Endodermal cell (in vitro differentiated cells): ENCODE measurements around the gene SSNA1. TPM values are rescaled to one million over a fixed set of nuclear protein-coding genes. Genes with fewer than 3 reads are reported as not detected.
A peak's percentile ranks its signal among the peaks of the same experiment; 100 is the strongest.

Experiments
- DNase-seq: peaks from one replicate; pipeline ENCODE4 v3.0.0-alpha.2; 2017
- H3K27ac ChIP-seq: 2 replicates; pipeline ENCODE4 v1.5.1; 2013; ENCODE audit warnings: mild to moderate bottlenecking, low read depth, low read length, moderate library complexity
- H3K27me3 ChIP-seq: 2 replicates; pipeline ENCODE4 v1.6.1; 2013; ENCODE audit warnings: mild to moderate bottlenecking, low read length, moderate library complexity; ENCODE audit not compliant: insufficient read depth, control insufficient read depth, poor library complexity, severe bottlenecking
- H3K36me3 ChIP-seq: 2 replicates; pipeline ENCODE4 v1.7.0; 2013; ENCODE audit warnings: mild to moderate bottlenecking, low read length, moderate library complexity; ENCODE audit not compliant: control insufficient read depth, insufficient read depth
- H3K4me1 ChIP-seq: one replicate; pipeline ENCODE4 v1.7.0; 2013; ENCODE audit warnings: low read length; ENCODE audit not compliant: control insufficient read depth, insufficient read depth
- H3K4me3 ChIP-seq: 2 replicates; pipeline ENCODE4 v1.5.1; 2013; ENCODE audit warnings: mild to moderate bottlenecking, low read length, moderate library complexity
- H3K9ac ChIP-seq: 2 replicates; pipeline ENCODE4 v1.6.1; 2013; ENCODE audit warnings: mild to moderate bottlenecking, low read length, moderate library complexity; ENCODE audit not compliant: poor library complexity, severe bottlenecking; ENCODE audit errors: extremely low read depth
- H3K9me3 ChIP-seq: 2 replicates; pipeline ENCODE4 v1.6.1; 2013; ENCODE audit warnings: mild to moderate bottlenecking, low read length, moderate library complexity; ENCODE audit not compliant: control insufficient read depth
- H3K27ac Mint-ChIP-seq: 2 replicates; pipeline ENCODE4 v1.8.0; 2020; ENCODE audit warnings: mixed read lengths
- H3K27me3 Mint-ChIP-seq: 2 replicates; pipeline ENCODE4 v1.8.0; 2021; ENCODE audit warnings: mild to moderate bottlenecking, mixed read lengths; ENCODE audit not compliant: insufficient read depth
- H3K36me3 Mint-ChIP-seq: 2 replicates; pipeline ENCODE4 v1.8.0; 2020; ENCODE audit warnings: low read depth, mixed read lengths
- H3K4me1 Mint-ChIP-seq: 2 replicates; pipeline ENCODE4 v1.8.0; 2020; ENCODE audit warnings: mixed read lengths
- H3K4me3 Mint-ChIP-seq: 2 replicates; pipeline ENCODE4 v1.8.0; 2020; ENCODE audit warnings: mild to moderate bottlenecking, moderate library complexity, mixed read lengths
- H3K9me3 Mint-ChIP-seq: 2 replicates; pipeline ENCODE4 v1.8.0; 2020; ENCODE audit warnings: mild to moderate bottlenecking, mixed read lengths
- CTCF ChIP-seq: fragments of 200-600 bp; sonication (generic); conservative IDR thresholded peaks from 2 replicates; pipeline ENCODE4 v1.5.0; 2021; ENCODE audit warnings: antibody characterized with exemption, mild to moderate bottlenecking
- WGBS, 2 experiments: methylation state at CpG; one replicate each; pipeline versions ENCODE4 v1.1.5 to v1.1.7; 2013; ENCODE audit warnings: missing lambda C conversion rate in 2 of 2, mixed read lengths in 1 of 2; ENCODE audit not compliant: insufficient coverage in 1 of 2, insufficient read length in 1 of 2; 5-methylcytosine and 5-hydroxymethylcytosine counted together
- total RNA-seq, 2 donors: library from RNA; stranded (reverse); fragmentation: NEBNext Ultra II Directional in 1 of 2; extraction: Animal tissue kit (Norgen Biotek cat#: 25700) in 1 of 2; gene quantifications; 2 replicates in 1 of 2; 3 replicates in 1 of 2; pipeline ENCODE4 v1.2.1, GENCODE V29; 2021

Gene SSNA1
- total RNA-seq, 2 donors from 2014 or later, result 66.5 to 67.7 TPM

GRCh38 chr9:137204731-137205125 lies 16.3 kb downstream of the SSNA1 start:
- peak overlapping the region; percentile 96 for H3K27ac Mint-ChIP-seq
- DNase-seq, result no peak
- peak overlapping the region; percentile 92 for H3K4me3 ChIP-seq
- peaks cover 24% of the 10 kb centered on the region for H3K4me1 Mint-ChIP-seq
- no peaks in the 10 kb centered on the region for H3K27me3 Mint-ChIP-seq
- no peaks in the 10 kb centered on the region for H3K9me3 Mint-ChIP-seq
- H3K9me3 ChIP-seq, result no peaks in the 10 kb centered on the region
- peaks cover 18% of the 10 kb centered on the region for H3K4me1 ChIP-seq
- H3K9ac ChIP-seq, result peak overlapping the region; percentile 85
- no peak overlapping the region for H3K27ac ChIP-seq
- WGBS, 2 experiments, result 30 to 32% methylated on average over 21 of the region's 21 CpGs
- no peaks in the 10 kb centered on the region for H3K27me3 ChIP-seq
- peaks cover 25% of the 10 kb centered on the region for H3K36me3 Mint-ChIP-seq
- H3K36me3 ChIP-seq, result peaks cover 12% of the 10 kb centered on the region
- no peak for TF ChIP-seq CTCF
- peak overlapping the region; percentile 90 for H3K4me3 Mint-ChIP-seq

GRCh38 chr9:137205126-137206069 lies 16.9 kb downstream of the SSNA1 start, which contains the start of the genes NDOR1 and TMEM203:
Gene NDOR1, plus strand, starts transcription at chr9:137205700. Its CDS starts 78 bp downstream, at chr9:137205778.
Gene TMEM203, minus strand, starts transcription at chr9:137205648. Its CDS starts 234 bp downstream, at chr9:137205414.
- peak within 1 kb of the TSS; percentile 44 for H3K27ac ChIP-seq

GRCh38 chr9:137206602-137207001 lies 18.1 kb downstream of the SSNA1 start:
- Mint-ChIP-seq H3K27ac (peak overlapping the region; percentile 93), H3K36me3 (peaks cover 33% of the 10 kb centered on the region), H3K9me3 (no peaks in the 10 kb centered on the region), H3K27me3 (no peaks in the 10 kb centered on the region), H3K4me1 (peaks cover 19% of the 10 kb centered on the region), H3K4me3 (peak overlapping the region; percentile 90)
- no peak for DNase-seq
- 90 to 98% methylated on average over 7 of the region's 7 CpGs for WGBS, 2 experiments
- Histone ChIP-seq H3K9me3 (no peaks in the 10 kb centered on the region), H3K4me1 (peaks cover 16% of the 10 kb centered on the region), H3K27ac (no peak overlapping the region), H3K27me3 (no peaks in the 10 kb centered on the region), H3K4me3 (peak overlapping the region; percentile 92), H3K36me3 (peaks cover 17% of the 10 kb centered on the region), H3K9ac (peak overlapping the region; percentile 85)
- no peak for TF ChIP-seq CTCF

More at GRCh38 chr9:137205126-137206069, 16.9 kb downstream of the SSNA1 start, which contains the start of the genes NDOR1 and TMEM203:
- DNase-seq, result peak; percentile 96
- Histone ChIP-seq H3K4me3 (peak within 1 kb of the TSS; percentile 92), H3K27me3 (no peaks in the 10 kb centered on the region), H3K4me1 (peaks cover 18% of the 10 kb centered on the region), H3K36me3 (peaks cover 16% of the 10 kb centered on the region), H3K9me3 (no peaks in the 10 kb centered on the region), H3K9ac (peak within 1 kb of the TSS; percentile 85)
- H3K27me3 Mint-ChIP-seq, result no peaks in the 10 kb centered on the region
- H3K27ac Mint-ChIP-seq, result peak within 1 kb of the TSS; percentile 96
- whole genome bisulfite sequencing, 2 experiments, result 0 to 1% methylated on average over 53 to 98 of the region's 98 CpGs
- H3K4me3 Mint-ChIP-seq, result peak within 1 kb of the TSS; percentile 90
- no peaks in the 10 kb centered on the region for H3K9me3 Mint-ChIP-seq
- H3K36me3 Mint-ChIP-seq, result peaks cover 27% of the 10 kb centered on the region
- no peak for TF ChIP-seq CTCF
- peaks cover 24% of the 10 kb centered on the region for H3K4me1 Mint-ChIP-seq
